ENCODE measurements around the gene IL23A.

GRCh38 chr12:56336361-56337167, 2.1 kb upstream of the IL23A start:
- TF ChIP-seq CTCF (conservative IDR thresholded peaks at IDR 0.05), result no peak
- no peak for TF ChIP-seq EZH2 (IDR thresholded peaks at IDR 0.05; ENCODE audit: low read depth)

Data from PC-9 (cell line).